Measurements from ENCODE around the gene GAGE12D.
"Not testable (repeated sequence)": the region's sequence is repeated elsewhere in the genome, so short reads cannot be mapped to it uniquely, and the experiment has no call there.

Gene GAGE12D, protein sequence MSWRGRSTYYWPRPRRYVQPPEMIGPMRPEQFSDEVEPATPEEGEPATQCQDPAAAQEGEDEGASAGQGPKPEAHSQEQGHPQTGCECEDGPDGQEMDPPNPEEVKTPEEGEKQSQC

DNA sequence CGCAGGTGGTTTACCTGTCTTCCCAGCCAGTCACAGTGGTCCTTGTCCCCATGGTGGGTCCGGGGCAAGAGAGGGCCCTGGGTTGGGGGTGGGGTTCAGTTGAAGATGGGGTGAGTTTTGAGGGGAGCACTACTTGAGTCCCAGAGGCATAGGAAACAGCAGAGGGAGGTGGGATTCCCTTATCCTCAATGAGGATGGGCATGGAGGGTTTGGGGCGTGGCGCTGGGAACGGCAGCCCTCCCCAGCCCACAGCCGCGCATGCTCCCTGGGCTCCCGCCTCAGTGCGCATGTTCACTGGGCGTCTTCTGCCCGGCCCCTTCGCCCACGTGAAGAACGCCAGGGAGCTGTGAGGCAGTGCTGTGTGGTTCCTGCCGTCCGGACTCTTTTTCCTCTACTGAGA, at the start of gene GAGE12D:
GAGE12D (plus strand) TSS at position 301 of the 400 bp plus-strand sequence. CDS start 1,155 bp downstream, outside the sequence.
- not testable (repeated sequence) for H3K27ac Mint-ChIP-seq

DNA sequence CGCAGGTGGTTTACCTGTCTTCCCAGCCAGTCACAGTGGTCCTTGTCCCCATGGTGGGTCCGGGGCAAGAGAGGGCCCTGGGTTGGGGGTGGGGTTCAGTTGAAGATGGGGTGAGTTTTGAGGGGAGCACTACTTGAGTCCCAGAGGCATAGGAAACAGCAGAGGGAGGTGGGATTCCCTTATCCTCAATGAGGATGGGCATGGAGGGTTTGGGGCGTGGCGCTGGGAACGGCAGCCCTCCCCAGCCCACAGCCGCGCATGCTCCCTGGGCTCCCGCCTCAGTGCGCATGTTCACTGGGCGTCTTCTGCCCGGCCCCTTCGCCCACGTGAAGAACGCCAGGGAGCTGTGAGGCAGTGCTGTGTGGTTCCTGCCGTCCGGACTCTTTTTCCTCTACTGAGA, 9.7 kb upstream of the GAGE12D start, which contains the start of gene GAGE12C:
GAGE12C (plus strand) TSS at position 301 of the 400 bp plus-strand sequence. CDS start 1,155 bp downstream, outside the sequence.
- H3K4me3 Mint-ChIP-seq; DNase-seq; H3K27ac Mint-ChIP-seq; H3K36me3 Mint-ChIP-seq (ENCODE audit: low read depth); H3K27me3 Mint-ChIP-seq (ENCODE audit: low read depth, poor library complexity); H3K9me3 Mint-ChIP-seq; H3K4me1 Mint-ChIP-seq: not testable (repeated sequence)

More for the DNA sequence above, at the start of gene GAGE12D:
- H3K27me3 Mint-ChIP-seq (ENCODE audit: low read depth, poor library complexity); H3K4me3 Mint-ChIP-seq; H3K36me3 Mint-ChIP-seq (ENCODE audit: low read depth); H3K4me1 Mint-ChIP-seq; DNase-seq; H3K9me3 Mint-ChIP-seq: not testable (repeated sequence)

DNA sequence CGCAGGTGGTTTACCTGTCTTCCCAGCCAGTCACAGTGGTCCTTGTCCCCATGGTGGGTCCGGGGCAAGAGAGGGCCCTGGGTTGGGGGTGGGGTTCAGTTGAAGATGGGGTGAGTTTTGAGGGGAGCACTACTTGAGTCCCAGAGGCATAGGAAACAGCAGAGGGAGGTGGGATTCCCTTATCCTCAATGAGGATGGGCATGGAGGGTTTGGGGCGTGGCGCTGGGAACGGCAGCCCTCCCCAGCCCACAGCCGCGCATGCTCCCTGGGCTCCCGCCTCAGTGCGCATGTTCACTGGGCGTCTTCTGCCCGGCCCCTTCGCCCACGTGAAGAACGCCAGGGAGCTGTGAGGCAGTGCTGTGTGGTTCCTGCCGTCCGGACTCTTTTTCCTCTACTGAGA, 9.5 kb downstream of the GAGE12D start, which contains the start of gene GAGE12E:
GAGE12E (plus strand) TSS at position 301 of the 400 bp plus-strand sequence. CDS start 1,155 bp downstream, outside the sequence.
- H3K9me3 Mint-ChIP-seq; H3K27ac Mint-ChIP-seq; H3K4me3 Mint-ChIP-seq; H3K4me1 Mint-ChIP-seq; H3K27me3 Mint-ChIP-seq (ENCODE audit: low read depth, poor library complexity); DNase-seq; H3K36me3 Mint-ChIP-seq (ENCODE audit: low read depth): not testable (repeated sequence)

DNA sequence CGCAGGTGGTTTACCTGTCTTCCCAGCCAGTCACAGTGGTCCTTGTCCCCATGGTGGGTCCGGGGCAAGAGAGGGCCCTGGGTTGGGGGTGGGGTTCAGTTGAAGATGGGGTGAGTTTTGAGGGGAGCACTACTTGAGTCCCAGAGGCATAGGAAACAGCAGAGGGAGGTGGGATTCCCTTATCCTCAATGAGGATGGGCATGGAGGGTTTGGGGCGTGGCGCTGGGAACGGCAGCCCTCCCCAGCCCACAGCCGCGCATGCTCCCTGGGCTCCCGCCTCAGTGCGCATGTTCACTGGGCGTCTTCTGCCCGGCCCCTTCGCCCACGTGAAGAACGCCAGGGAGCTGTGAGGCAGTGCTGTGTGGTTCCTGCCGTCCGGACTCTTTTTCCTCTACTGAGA, 19.0 kb downstream of the GAGE12D start, which contains the start of gene GAGE12F:
GAGE12F (plus strand) TSS at position 301 of the 400 bp plus-strand sequence. CDS start 1,155 bp downstream, outside the sequence.
- H3K36me3 Mint-ChIP-seq (ENCODE audit: low read depth); H3K27ac Mint-ChIP-seq; H3K9me3 Mint-ChIP-seq; DNase-seq; H3K27me3 Mint-ChIP-seq (ENCODE audit: low read depth, poor library complexity); H3K4me3 Mint-ChIP-seq; H3K4me1 Mint-ChIP-seq: not testable (repeated sequence)

DNA sequence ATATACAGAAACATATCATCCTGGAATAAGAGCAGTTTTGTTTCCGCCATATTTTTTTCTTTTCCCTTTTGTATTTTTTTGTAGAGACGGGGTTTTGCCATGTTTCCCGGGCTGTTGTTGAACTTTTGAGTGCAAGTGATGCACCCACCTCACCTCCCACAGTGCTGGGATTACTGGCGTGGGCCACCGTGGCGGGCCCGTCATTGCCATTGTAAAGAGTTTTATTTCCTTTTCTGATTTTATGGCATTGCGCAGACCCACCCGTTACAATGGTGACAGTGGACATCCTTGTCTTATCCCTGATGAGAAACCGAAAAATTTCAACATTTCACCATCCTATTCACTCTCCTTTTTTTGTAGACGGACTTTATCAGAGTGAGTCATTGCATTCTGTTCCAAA, 27.2 kb downstream of the GAGE12D start:
- H3K27ac Mint-ChIP-seq, H3K9me3 Mint-ChIP-seq: not testable (repeated sequence)

DNA sequence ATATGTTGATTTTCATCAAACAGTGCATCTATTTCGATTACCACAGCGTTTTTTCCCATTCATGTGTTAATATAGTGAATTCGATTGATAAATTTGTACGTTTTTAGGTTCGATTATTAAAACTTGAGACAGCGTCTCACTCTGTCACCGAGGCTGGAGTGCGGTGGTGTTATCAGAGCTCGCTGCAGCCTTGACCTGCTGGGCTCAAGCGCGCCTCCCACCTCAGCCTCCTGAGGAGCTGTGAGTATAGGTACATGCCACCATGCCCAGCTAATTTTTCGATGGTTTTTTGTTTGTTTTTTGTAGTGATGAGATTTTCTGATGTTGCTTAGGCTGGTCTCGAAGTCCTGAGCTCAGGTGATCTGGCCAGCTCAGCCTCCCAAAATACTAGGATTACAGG, 27.6 kb downstream of the GAGE12D start:
- H3K36me3 Mint-ChIP-seq (ENCODE audit: low read depth); H3K4me1 Mint-ChIP-seq; H3K4me3 Mint-ChIP-seq; H3K27me3 Mint-ChIP-seq (ENCODE audit: low read depth, poor library complexity); H3K27ac Mint-ChIP-seq; H3K9me3 Mint-ChIP-seq; DNase-seq: not testable (repeated sequence)

More for the DNA sequence above, 27.2 kb downstream of the GAGE12D start:
- not testable (repeated sequence) for H3K36me3 Mint-ChIP-seq (ENCODE audit: low read depth); DNase-seq; H3K4me1 Mint-ChIP-seq; H3K27me3 Mint-ChIP-seq (ENCODE audit: low read depth, poor library complexity); H3K4me3 Mint-ChIP-seq

DNA sequence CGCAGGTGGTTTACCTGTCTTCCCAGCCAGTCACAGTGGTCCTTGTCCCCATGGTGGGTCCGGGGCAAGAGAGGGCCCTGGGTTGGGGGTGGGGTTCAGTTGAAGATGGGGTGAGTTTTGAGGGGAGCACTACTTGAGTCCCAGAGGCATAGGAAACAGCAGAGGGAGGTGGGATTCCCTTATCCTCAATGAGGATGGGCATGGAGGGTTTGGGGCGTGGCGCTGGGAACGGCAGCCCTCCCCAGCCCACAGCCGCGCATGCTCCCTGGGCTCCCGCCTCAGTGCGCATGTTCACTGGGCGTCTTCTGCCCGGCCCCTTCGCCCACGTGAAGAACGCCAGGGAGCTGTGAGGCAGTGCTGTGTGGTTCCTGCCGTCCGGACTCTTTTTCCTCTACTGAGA, 28.6 kb downstream of the GAGE12D start, which contains the start of gene GAGE12G:
GAGE12G (plus strand) TSS at position 301 of the 400 bp plus-strand sequence. CDS start 1,155 bp downstream, outside the sequence.
- not testable (repeated sequence) for DNase-seq; H3K36me3 Mint-ChIP-seq (ENCODE audit: low read depth); H3K9me3 Mint-ChIP-seq; H3K27me3 Mint-ChIP-seq (ENCODE audit: low read depth, poor library complexity); H3K27ac Mint-ChIP-seq; H3K4me3 Mint-ChIP-seq; H3K4me1 Mint-ChIP-seq

DNA sequence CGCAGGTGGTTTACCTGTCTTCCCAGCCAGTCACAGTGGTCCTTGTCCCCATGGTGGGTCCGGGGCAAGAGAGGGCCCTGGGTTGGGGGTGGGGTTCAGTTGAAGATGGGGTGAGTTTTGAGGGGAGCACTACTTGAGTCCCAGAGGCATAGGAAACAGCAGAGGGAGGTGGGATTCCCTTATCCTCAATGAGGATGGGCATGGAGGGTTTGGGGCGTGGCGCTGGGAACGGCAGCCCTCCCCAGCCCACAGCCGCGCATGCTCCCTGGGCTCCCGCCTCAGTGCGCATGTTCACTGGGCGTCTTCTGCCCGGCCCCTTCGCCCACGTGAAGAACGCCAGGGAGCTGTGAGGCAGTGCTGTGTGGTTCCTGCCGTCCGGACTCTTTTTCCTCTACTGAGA, 38.1 kb downstream of the GAGE12D start, which contains the start of gene GAGE12H:
GAGE12H (plus strand) TSS at position 301 of the 400 bp plus-strand sequence. CDS start 1,155 bp downstream, outside the sequence.
- DNase-seq; H3K4me3 Mint-ChIP-seq; H3K36me3 Mint-ChIP-seq (ENCODE audit: low read depth); H3K27ac Mint-ChIP-seq; H3K9me3 Mint-ChIP-seq; H3K4me1 Mint-ChIP-seq; H3K27me3 Mint-ChIP-seq (ENCODE audit: low read depth, poor library complexity): not testable (repeated sequence)

DNA sequence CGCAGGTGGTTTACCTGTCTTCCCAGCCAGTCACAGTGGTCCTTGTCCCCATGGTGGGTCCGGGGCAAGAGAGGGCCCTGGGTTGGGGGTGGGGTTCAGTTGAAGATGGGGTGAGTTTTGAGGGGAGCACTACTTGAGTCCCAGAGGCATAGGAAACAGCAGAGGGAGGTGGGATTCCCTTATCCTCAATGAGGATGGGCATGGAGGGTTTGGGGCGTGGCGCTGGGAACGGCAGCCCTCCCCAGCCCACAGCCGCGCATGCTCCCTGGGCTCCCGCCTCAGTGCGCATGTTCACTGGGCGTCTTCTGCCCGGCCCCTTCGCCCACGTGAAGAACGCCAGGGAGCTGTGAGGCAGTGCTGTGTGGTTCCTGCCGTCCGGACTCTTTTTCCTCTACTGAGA, 47.7 kb downstream of the GAGE12D start, which contains the start of gene GAGE2A:
GAGE2A (plus strand) TSS at position 301 of the 400 bp plus-strand sequence. CDS start 1,155 bp downstream, outside the sequence.
- H3K36me3 Mint-ChIP-seq (ENCODE audit: low read depth); H3K4me3 Mint-ChIP-seq; DNase-seq; H3K4me1 Mint-ChIP-seq; H3K27ac Mint-ChIP-seq; H3K27me3 Mint-ChIP-seq (ENCODE audit: low read depth, poor library complexity); H3K9me3 Mint-ChIP-seq: not testable (repeated sequence)

DNA sequence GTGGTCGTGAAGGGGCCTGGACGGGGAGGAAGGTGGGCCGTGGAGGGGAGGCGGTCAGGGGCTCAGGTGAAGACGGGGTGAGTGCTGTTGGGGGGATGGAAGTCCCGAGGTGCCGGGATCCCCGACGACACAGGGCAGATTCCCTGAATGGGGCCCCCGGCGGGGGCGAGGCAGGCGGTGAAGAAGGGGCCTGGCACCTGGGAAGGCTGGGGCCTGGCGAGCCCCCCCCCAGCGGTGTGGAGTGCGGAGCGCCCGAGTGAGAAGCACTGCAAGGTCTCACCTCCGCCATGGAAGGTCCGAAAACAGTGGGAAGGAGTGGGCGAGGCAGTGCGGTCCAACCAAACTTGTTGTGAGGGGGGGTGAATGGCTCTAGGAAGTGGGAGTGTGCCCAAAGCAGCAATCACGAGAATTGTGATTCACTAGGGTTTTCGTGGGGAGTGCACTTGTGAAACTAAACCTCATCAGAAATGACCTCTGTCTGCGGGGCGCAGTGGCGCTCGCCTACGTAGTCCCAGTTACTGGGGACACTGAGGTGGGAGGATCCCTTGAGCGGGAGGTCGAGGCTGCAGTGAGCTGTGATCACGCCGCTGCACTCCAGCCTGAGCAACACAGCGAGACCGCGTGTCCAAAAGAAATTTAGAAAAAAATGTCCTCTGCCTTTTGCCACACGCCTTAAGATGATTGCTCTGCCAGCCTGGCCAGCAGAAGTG, 48.4 kb downstream of the GAGE12D start:
- peak; percentile 5 for DNase-seq
- not testable (repeated sequence) for H3K27ac Mint-ChIP-seq; H3K4me1 Mint-ChIP-seq; H3K36me3 Mint-ChIP-seq (ENCODE audit: low read depth); H3K9me3 Mint-ChIP-seq; H3K4me3 Mint-ChIP-seq; H3K27me3 Mint-ChIP-seq (ENCODE audit: low read depth, poor library complexity)

DNA sequence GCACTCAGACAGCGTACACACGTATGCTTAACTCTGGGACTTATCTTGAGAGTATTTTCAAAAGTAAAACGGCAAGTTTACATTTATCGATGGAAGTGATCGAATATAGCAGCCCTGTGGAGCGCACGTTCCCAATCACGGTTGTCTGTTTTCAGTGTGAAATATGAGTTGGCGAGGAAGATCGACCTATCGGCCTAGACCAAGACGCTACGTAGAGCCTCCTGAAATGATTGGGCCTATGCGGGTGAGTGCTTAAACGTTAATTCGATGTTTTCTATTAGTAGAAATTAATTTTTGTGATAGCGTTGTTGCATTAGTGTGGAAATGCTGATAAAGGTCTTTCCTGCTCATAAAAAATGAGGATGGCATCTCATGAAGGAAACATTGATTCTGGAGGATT, 49.0 kb downstream of the GAGE12D start:
- H3K36me3 Mint-ChIP-seq (ENCODE audit: low read depth); H3K27me3 Mint-ChIP-seq (ENCODE audit: low read depth, poor library complexity); H3K4me3 Mint-ChIP-seq; H3K27ac Mint-ChIP-seq; H3K9me3 Mint-ChIP-seq; DNase-seq; H3K4me1 Mint-ChIP-seq: not testable (repeated sequence)
